OCI-LY1 (cell line): Measurements from ENCODE around the gene RNF8.

ENCODE experiments used
- H2AFZ ChIP-seq: fragments of 200-600 bp; sonication (generic), shearing (Covaris generic); 2 replicates; pipeline ENCODE4 v1.6.0; 2014; ENCODE audit warnings: antibody characterized with exemption, mild to moderate bottlenecking, low read length
- H3F3A ChIP-seq: fragments of 200-600 bp; sonication (generic), shearing (Covaris generic); 2 replicates; pipeline ENCODE4 v1.6.0; 2014; ENCODE audit warnings: mild to moderate bottlenecking, antibody characterized with exemption, low read length, moderate library complexity; ENCODE audit not compliant: insufficient read depth
- H3K27ac ChIP-seq: fragments of 200-600 bp; sonication (generic); 2 replicates; pipeline ENCODE4 v1.5.1; 2014; ENCODE audit warnings: low read length, mixed run types, mild to moderate bottlenecking, low read depth; ENCODE audit not compliant: poor library complexity, severe bottlenecking
- H3K27me3 ChIP-seq: fragments of 200-600 bp; sonication (generic); 2 replicates; pipeline ENCODE4 v1.6.0; 2014; ENCODE audit warnings: antibody characterized with exemption, mild to moderate bottlenecking, low read length, moderate library complexity; ENCODE audit not compliant: insufficient read depth
- H3K36me3 ChIP-seq: fragments of 200-600 bp; sonication (generic); 2 replicates; pipeline ENCODE4 v1.6.1; 2014; ENCODE audit warnings: mild to moderate bottlenecking, antibody characterized with exemption, low read length, moderate library complexity, mixed read lengths; ENCODE audit not compliant: insufficient read depth
- H3K4me1 ChIP-seq: fragments of 200-600 bp; sonication (generic); 2 replicates; pipeline ENCODE4 v1.5.1; 2014; ENCODE audit warnings: mild to moderate bottlenecking, low read length, moderate library complexity; ENCODE audit not compliant: insufficient read depth, severe bottlenecking
- H3K4me2 ChIP-seq: fragments of 200-600 bp; sonication (generic), shearing (Covaris generic); 2 replicates; pipeline ENCODE4 v1.6.1; 2014; ENCODE audit warnings: low read length
- H3K4me3 ChIP-seq: fragments of 200-600 bp; sonication (generic); 2 replicates; pipeline ENCODE4 v1.5.1; 2014; ENCODE audit warnings: low read length, low read depth, mild to moderate bottlenecking, mixed read lengths; ENCODE audit not compliant: poor library complexity, severe bottlenecking
- H3K79me2 ChIP-seq: fragments of 200-600 bp; shearing (Covaris generic); 2 replicates; pipeline ENCODE4 v1.6.1; 2016; ENCODE audit warnings: mixed run types, low read length, mixed read lengths; ENCODE audit not compliant: insufficient read depth
- H3K9ac ChIP-seq: fragments of 200-600 bp; sonication (generic), shearing (Covaris generic); 2 replicates; pipeline ENCODE4 v1.6.1; 2014; ENCODE audit warnings: mild to moderate bottlenecking, low read length, mixed read lengths
- H3K9me2 ChIP-seq: fragments of 200-600 bp; sonication (generic), shearing (Covaris generic); 2 replicates; pipeline ENCODE4 v1.6.1; 2014; ENCODE audit warnings: low read depth, mild to moderate bottlenecking, low read length, mixed read lengths
- H3K9me3 ChIP-seq: fragments of 200-600 bp; shearing (Covaris generic); 2 replicates; pipeline ENCODE4 v1.6.1; 2014; ENCODE audit warnings: low read length, mixed read lengths
- H4K20me1 ChIP-seq: fragments of 200-600 bp; sonication (generic), shearing (Covaris generic); 2 replicates; pipeline ENCODE4 v1.6.0; 2016; ENCODE audit warnings: mild to moderate bottlenecking, low read length; ENCODE audit not compliant: insufficient read depth
- EZH2 ChIP-seq: fragments of 200-600 bp; sonication (generic), shearing (Covaris generic); IDR thresholded peaks from 2 replicates; pipeline ENCODE4 v1.8.0; 2017; ENCODE audit warnings: borderline replicate concordance, mixed run types, mild to moderate bottlenecking, antibody characterized with exemption, low read length, moderate library complexity, mixed read lengths
- TF ChIP-seq, protein P1 (sequence below): fragments of 200-600 bp; sonication (generic), shearing (Covaris generic); IDR thresholded peaks from 2 replicates; pipeline ENCODE4 v1.5.1; 2017; ENCODE audit warnings: mild to moderate bottlenecking, antibody characterized with exemption, low read length, moderate library complexity, mixed read lengths

Gene RNF8

DNA sequence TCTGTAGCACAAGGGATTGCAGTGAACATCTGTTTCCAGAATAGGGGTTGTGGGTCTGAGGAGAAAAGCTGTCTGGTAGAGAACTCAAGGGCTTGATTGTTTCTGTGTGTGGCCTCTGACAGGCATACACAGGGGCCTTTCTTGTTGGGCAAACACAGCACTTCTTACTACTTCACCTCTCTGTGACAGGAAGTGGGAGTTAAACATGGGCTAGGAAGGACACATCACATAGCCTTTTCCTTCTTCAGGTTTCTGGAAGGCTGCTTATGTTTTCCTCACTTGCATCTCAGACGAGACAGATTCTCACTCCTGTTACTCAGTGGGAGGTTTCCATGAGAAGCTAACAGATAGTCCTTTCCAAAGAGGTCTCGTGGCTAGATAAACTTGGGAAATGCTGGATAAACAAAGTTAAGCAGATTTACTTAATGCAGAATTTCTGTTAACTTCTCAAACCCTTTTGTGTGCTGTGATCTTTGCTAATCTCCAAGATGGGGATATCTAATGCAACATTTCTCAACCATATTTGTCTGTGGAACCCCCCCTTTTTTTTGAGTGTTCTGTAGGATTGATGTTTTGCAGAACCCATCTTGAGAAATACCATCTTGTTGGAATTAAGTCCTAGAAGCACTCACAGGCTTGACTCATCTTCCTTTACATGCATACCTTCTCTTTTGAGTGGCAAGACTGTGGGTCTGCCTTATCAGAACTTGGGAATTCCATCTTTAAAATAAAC lies 41.9 kb upstream of the RNF8 start:
- Histone ChIP-seq H3K9ac (no peak overlapping the region), H3K36me3 (peaks cover 17% of the 10 kb centered on the region), H3K27ac (no peak overlapping the region)

DNA sequence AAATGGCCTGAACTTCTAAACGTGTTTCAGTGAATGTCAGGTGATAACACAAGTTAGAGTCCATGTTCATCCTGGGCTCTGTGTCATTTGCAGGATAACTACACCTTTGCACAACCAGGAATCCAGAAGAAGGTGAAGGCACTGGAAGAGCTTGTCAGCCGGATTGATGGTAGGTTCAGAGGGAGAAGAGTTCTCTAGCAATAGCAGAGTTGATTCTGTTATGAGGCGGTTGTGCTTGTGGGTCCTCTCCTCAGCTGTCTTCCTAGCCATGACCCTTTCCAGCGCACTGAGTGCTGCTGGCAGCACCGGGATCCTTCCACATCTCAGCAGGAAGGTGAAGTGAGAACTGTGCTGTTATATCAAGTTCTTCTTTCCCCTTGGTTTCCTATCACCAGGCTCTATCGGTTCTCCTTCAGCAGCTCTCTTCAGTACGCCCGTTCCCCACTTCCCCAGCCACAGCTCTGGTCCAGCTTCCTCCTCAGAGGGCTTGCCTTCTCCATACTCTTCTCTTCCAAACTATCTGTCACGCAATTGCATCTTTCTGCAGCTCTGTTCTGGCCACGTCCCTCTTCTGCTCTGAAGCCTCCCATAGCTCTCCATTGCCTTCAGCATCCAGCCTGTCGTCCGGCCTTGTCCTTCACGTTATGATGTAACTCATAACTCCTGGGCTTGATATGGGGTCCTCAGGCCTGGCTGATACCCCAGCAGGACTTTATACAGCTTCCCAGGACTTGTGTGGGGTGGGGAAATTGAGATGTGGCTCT lies 39.9 kb upstream of the RNF8 start:
- no peaks in the 10 kb centered on the region for H3K9me3 ChIP-seq
- H3K27ac ChIP-seq = no peak overlapping the region
- H3K36me3 ChIP-seq = peaks cover 32% of the 10 kb centered on the region
- H3K79me2 ChIP-seq = no peaks in the 10 kb centered on the region
- H3F3A ChIP-seq = no peaks in the 10 kb centered on the region
- H3K4me3 ChIP-seq = no peak overlapping the region
- no peak overlapping the region for H2AFZ ChIP-seq
- H3K4me1 ChIP-seq = no peaks in the 10 kb centered on the region
- TF ChIP-seq, protein P1, sequence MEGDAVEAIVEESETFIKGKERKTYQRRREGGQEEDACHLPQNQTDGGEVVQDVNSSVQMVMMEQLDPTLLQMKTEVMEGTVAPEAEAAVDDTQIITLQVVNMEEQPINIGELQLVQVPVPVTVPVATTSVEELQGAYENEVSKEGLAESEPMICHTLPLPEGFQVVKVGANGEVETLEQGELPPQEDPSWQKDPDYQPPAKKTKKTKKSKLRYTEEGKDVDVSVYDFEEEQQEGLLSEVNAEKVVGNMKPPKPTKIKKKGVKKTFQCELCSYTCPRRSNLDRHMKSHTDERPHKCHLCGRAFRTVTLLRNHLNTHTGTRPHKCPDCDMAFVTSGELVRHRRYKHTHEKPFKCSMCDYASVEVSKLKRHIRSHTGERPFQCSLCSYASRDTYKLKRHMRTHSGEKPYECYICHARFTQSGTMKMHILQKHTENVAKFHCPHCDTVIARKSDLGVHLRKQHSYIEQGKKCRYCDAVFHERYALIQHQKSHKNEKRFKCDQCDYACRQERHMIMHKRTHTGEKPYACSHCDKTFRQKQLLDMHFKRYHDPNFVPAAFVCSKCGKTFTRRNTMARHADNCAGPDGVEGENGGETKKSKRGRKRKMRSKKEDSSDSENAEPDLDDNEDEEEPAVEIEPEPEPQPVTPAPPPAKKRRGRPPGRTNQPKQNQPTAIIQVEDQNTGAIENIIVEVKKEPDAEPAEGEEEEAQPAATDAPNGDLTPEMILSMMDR = no peak
- TF ChIP-seq EZH2 = no peak
- no peaks in the 10 kb centered on the region for H4K20me1 ChIP-seq
- H3K4me2 ChIP-seq = no peak overlapping the region
- H3K27me3 ChIP-seq = no peaks in the 10 kb centered on the region
- H3K9ac ChIP-seq = no peak overlapping the region
- H3K9me2 ChIP-seq = no peaks in the 10 kb centered on the region

More for the DNA sequence above, 41.9 kb upstream of the RNF8 start:
- no peaks in the 10 kb centered on the region for H3K79me2 ChIP-seq
- H3F3A ChIP-seq = no peaks in the 10 kb centered on the region
- H3K4me1 ChIP-seq = peaks cover 4% of the 10 kb centered on the region
- H3K9me2 ChIP-seq = no peaks in the 10 kb centered on the region
- H4K20me1 ChIP-seq = no peaks in the 10 kb centered on the region
- TF ChIP-seq, protein P1 = no peak
- no peak for TF ChIP-seq EZH2
- H3K4me3 ChIP-seq = no peak overlapping the region
- no peaks in the 10 kb centered on the region for H3K9me3 ChIP-seq
- H3K27me3 ChIP-seq = no peaks in the 10 kb centered on the region
- no peak overlapping the region for H3K4me2 ChIP-seq
- H2AFZ ChIP-seq = no peak overlapping the region

DNA sequence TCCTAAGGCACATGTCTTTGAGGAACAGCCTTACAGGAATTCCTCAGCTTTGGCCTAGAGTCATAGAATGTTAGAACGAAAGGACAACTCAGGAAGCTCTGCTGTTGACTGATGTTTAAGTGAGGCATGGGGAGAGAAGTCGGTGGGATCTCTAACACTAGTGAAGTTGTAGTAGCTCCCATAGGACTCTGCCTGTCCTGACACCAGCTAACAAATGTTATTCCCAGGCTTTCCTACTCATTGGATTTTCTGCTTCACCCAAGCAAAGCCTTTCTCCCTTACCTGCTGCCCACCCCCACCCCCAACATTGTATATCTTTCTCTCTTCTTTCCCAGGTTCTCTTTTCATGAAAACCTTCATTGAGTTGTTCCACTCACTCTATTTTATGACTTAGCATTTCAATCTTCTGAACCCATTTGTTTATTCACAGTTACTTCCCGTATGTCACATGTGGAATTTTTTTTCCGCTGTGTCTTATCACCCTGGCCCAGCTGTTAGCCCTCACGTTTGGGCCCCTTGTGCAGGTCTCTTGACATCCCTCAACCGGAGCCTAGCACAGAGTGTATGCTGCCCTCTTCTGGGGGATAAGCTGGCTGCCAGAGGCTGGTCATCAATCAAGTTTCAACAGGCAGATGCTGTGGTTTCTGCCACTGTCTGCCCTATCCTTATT lies 39.2 kb upstream of the RNF8 start:
- Histone ChIP-seq H3K4me2 (no peak overlapping the region), H4K20me1 (no peaks in the 10 kb centered on the region), H3K4me1 (no peaks in the 10 kb centered on the region), H3K9ac (no peak overlapping the region), H2AFZ (no peak overlapping the region), H3K79me2 (no peaks in the 10 kb centered on the region), H3K9me3 (no peaks in the 10 kb centered on the region), H3K9me2 (no peaks in the 10 kb centered on the region), H3K27ac (no peak overlapping the region), H3F3A (no peaks in the 10 kb centered on the region), H3K27me3 (no peaks in the 10 kb centered on the region), H3K36me3 (peaks cover 36% of the 10 kb centered on the region), H3K4me3 (no peak overlapping the region)
- no peak for TF ChIP-seq EZH2
- TF ChIP-seq, protein P1 = peak; percentile 81
